Measurements from ENCODE around the gene SMIM9. TPM values are rescaled to one million over a fixed set of nuclear protein-coding genes. Genes with fewer than 3 reads are reported as not detected.
"Not testable (repeated sequence)": the region's sequence is repeated elsewhere in the genome, so short reads cannot be mapped to it uniquely, and the experiment has no call there.

The SMIM9 gene
- polyA plus RNA-seq (ENCODE audit: insufficient read length), result not detected
- long read RNA-seq, donor 1, result 0 reads
- long read RNA-seq, donor 2, result 0 reads
- long read RNA-seq, donor 3, result 0 reads
- long read RNA-seq, donor 4, result 0 reads
- long read RNA-seq, donor 5, result 0 reads
- long read RNA-seq, donor 6, result 0 reads
- long read RNA-seq, donor 7, result 0 reads
- long read RNA-seq, donor 8, result 0 reads

GRCh38 chrX:154834562-154834961 is at the start of gene SMIM9:
SMIM9 (minus strand) TSS chrX:154834662; CDS start chrX:154830856, 3,806 bp downstream.
- DNase-seq, result no peak

GRCh38 chrX:154884069-154884468 is 49.6 kb upstream of the SMIM9 start:
- DNase-seq, result not testable (repeated sequence)

GRCh38 chrX:154873329-154873728 is 38.9 kb upstream of the SMIM9 start:
- no peak for DNase-seq

- not testable (repeated sequence) for DNase-seq
Measured at GRCh38 chrX:154868522-154868921, 34.1 kb upstream of the SMIM9 start.

GRCh38 chrX:154855256-154855655 is 20.8 kb upstream of the SMIM9 start:
- DNase-seq, result no peak

GRCh38 chrX:154850957-154851611 is 16.6 kb upstream of the SMIM9 start:
- no peak for DNase-seq

GRCh38 chrX:154840856-154841255 is 6.4 kb upstream of the SMIM9 start:
- peak; percentile 5 for DNase-seq

- no peak for DNase-seq
Measured at GRCh38 chrX:154836163-154836562, 1.7 kb upstream of the SMIM9 start.

GRCh38 chrX:154833746-154834274 is 652 bp downstream of the SMIM9 start:
- DNase-seq, result no peak

GRCh38 chrX:154829926-154830442 is 4.5 kb downstream of the SMIM9 start:
- DNase-seq, result no peak

GRCh38 chrX:154829134-154829533 is 5.3 kb downstream of the SMIM9 start:
- DNase-seq, result no peak

GRCh38 chrX:154828016-154828408 is 6.5 kb downstream of the SMIM9 start:
- no peak for DNase-seq

GRCh38 chrX:154827194-154828015 is 7.1 kb downstream of the SMIM9 start:
- no peak for DNase-seq

- DNase-seq, result not testable (repeated sequence)
Measured at GRCh38 chrX:154825586-154825985, 8.9 kb downstream of the SMIM9 start.

GRCh38 chrX:154824638-154825037 is 9.8 kb downstream of the SMIM9 start:
- no peak for DNase-seq

- DNase-seq, result no peak
Measured at GRCh38 chrX:154822029-154822428, 12.4 kb downstream of the SMIM9 start.

GRCh38 chrX:154821523-154821922 is 12.9 kb downstream of the SMIM9 start:
- no peak for DNase-seq

- DNase-seq, result no peak
Measured at GRCh38 chrX:154819771-154820341, 14.6 kb downstream of the SMIM9 start.

- DNase-seq, result no peak
Measured at GRCh38 chrX:154818916-154819770, 15.3 kb downstream of the SMIM9 start.

- DNase-seq, result not testable (repeated sequence)
Measured at GRCh38 chrX:154817048-154817618, 17.3 kb downstream of the SMIM9 start.

Measured in left kidney (tissue), 8 donors.